AG09319 (cell line): Measurements from ENCODE around the gene CACNA2D1.

Experiments
- DNase-seq: peaks from one replicate; pipeline ENCODE4 v3.0.0-alpha.2; 2010; ENCODE audit warnings: low read depth; ENCODE audit errors: extremely low read depth
- TF ChIP-seq, protein P1 (sequence below): IDR thresholded peaks from 2 replicates; pipeline ENCODE4 v1.5.1; 2011; ENCODE audit warnings: low read depth, mild to moderate bottlenecking, inconsistent platforms, low read length, moderate library complexity

CACNA2D1 gene

DNA sequence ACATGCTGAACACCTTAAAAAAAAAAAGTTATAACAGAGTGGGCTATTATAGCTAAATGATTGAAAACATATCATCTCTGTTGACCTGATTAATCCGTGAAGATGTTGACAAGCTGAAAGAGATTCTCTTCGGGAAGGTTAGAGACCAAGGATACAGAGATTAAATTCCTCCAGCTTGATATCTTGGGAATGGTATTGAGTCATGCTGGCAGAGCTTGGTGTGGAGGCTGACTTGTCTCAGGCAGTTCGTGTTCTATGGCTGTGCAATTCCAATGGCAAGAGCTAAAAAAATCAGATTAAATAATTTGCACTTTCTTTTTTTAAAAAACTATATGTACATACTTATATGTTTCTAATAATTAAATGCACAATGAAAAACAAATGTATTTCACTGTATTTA lies 24.9 kb upstream of the CACNA2D1 start:
- TF ChIP-seq, protein P1, sequence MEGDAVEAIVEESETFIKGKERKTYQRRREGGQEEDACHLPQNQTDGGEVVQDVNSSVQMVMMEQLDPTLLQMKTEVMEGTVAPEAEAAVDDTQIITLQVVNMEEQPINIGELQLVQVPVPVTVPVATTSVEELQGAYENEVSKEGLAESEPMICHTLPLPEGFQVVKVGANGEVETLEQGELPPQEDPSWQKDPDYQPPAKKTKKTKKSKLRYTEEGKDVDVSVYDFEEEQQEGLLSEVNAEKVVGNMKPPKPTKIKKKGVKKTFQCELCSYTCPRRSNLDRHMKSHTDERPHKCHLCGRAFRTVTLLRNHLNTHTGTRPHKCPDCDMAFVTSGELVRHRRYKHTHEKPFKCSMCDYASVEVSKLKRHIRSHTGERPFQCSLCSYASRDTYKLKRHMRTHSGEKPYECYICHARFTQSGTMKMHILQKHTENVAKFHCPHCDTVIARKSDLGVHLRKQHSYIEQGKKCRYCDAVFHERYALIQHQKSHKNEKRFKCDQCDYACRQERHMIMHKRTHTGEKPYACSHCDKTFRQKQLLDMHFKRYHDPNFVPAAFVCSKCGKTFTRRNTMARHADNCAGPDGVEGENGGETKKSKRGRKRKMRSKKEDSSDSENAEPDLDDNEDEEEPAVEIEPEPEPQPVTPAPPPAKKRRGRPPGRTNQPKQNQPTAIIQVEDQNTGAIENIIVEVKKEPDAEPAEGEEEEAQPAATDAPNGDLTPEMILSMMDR, result no peak
- DNase-seq, result no peak

DNA sequence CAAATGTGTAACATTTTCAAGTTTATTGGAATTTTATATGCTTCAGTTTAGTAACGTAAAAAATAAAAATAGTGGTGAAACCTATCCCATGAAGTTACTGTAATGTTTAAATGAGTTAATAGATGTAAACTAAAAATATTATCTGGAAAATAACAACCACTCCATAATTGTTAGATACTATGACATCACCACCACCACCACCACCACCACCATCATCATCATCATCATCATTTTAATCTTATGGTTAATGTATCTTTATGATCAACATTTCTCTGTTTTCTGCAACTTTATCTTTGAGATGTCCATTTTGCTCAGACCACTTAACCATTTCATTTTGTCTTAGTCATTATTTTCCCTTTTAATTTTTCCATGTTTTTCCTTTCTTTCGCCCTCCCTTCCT lies 23.4 kb upstream of the CACNA2D1 start:
- TF ChIP-seq, protein P1, result no peak

DNA sequence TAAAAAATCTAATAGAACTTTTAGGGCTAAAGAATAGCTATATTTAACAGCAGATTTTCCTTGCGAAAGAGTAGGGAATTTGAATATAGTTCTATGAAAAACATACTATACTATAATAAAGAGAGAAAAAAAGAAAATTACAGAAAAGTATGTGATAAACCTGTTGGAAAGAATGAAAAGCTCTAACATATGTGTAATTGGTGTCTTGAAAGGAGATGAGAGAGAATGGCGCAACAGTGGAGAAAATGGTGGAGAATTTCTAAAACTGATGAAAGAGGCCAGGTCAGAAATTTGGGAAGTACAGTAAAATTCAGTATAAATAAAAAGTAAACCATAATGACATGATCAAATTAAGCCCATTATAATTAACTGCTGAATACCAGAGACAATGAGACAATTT lies 20.8 kb upstream of the CACNA2D1 start:
- TF ChIP-seq, protein P1, result no peak
- no peak for DNase-seq

More for the DNA sequence above, 23.4 kb upstream of the CACNA2D1 start:
- DNase-seq, result no peak

DNA sequence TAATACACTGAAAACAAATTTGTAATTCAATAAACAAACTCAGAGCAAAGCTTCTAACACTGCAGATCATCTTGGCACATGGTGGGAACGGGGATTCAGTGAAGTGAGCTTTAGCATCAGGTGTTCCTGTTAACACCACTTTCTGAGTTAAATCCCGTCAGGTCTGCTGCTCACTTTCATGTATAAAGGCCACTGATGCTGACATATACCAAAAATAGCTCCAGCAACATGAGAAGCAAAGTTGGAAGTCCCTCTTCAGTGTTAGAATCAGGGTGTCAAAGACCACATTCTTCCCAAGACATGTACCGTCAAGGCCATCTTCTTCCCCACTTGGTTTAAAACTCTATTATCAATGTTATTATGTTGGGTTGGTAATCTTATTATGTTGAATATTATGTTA lies 11.7 kb upstream of the CACNA2D1 start:
- no peak for DNase-seq
- TF ChIP-seq, protein P1, result no peak

DNA sequence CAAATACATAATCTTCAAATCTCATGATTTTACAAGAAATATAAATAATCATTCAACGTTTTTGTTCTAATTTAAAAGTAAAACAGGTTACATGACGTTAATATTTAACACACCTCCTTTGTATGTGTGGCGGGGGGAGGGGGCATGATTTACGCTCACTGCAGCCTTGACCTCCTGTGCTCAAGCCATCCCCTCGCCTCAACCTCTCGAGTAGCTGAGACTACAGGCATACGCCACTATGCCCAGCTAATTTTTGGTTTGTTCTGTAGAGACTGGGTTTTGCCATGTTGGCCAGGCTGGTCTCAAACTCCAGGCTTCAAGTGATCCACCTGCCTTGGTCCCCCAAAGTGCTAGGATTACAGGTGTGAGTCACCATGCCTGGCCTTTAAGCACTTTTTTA lies 7.2 kb upstream of the CACNA2D1 start:
- no peak for DNase-seq

DNA sequence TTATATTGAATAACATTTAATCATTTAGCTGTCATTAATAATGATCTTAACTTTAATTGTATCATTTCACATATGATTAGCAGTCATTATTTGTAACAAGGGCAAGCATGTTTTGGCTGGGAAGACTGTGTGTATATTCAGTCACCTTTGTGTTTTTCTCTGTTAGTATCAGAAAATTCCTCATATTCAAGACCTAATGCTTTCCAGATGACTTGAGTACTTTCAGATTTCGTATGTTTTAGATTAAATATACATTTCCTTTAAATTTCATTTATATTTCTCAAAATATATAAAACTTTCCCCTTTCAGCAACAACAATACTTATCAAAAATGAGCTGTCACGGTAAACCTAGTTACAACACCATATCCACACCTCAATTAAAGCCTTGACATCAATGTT lies 6.3 kb upstream of the CACNA2D1 start:
- no peak for DNase-seq
- TF ChIP-seq, protein P1, result no peak

More for the DNA sequence above, 7.2 kb upstream of the CACNA2D1 start:
- TF ChIP-seq, protein P1, result no peak

DNA sequence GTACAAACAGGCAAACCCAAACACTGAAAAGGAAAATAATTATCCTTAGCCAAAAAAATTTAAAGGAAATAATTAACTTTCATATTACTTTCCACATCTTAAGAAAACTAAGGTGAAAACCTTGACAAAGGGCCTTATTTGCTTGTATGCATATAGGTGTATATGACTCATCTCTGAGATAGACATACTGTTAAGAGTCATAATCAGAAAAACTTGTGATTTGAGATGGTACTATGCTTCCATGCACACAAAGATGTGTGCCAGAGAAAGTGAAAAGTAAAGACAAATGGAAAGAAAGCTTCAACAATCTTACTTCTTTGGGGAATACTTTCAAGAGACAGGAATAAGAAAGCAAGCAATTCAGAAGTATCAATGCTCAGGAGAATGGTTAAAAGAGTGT lies 3.3 kb upstream of the CACNA2D1 start:
- TF ChIP-seq, protein P1, result no peak
- no peak for DNase-seq
